ENCODE measurements around the gene SLC19A2. TPM values are rescaled to one million over a fixed set of nuclear protein-coding genes. Genes with fewer than 3 reads are reported as not detected.
A peak's percentile ranks its signal among the peaks of the same experiment; 100 is the strongest.

The SLC19A2 gene
- total RNA-seq, 1 experiment from 2014 or later, result 10.1 TPM

- Histone ChIP-seq H3K79me2 (ENCODE audit: insufficient read depth, low read length) (no peaks in the 10 kb centered on the region), H2AFZ (ENCODE audit: low read depth, low read length, poor library complexity, severe bottlenecking) (peak overlapping the region; percentile 22), H3K4me3 (replicated peaks in 1 of 2; ENCODE audit: low read depth in 1 of 2, low read length in 2 of 2) (no peak overlapping the region), H3K27me3 (ENCODE audit: insufficient read depth, low read length) (no peaks in the 10 kb centered on the region), H3K9me2 (ENCODE audit: insufficient read depth) (0 out of 2 replicates have a peak, but pooled peaks cover 2% of the 10 kb centered on the region), H3K9me3 (ENCODE audit: control insufficient read depth in 1 of 2, insufficient read depth in 1 of 2, low read depth in 1 of 2, low read length in 2 of 2) (no peaks in the 10 kb centered on the region), H3K4me1 (ENCODE audit: control insufficient read depth in 1 of 2, insufficient read depth in 2 of 2, low read length in 2 of 2) (peaks cover 0 to 9% of the 10 kb centered on the region in 2 experiments; a peak in 2 of 4 replicates), H3K9ac (ENCODE audit: low read length) (no peak overlapping the region), H3K27ac (ENCODE audit: low read depth, low read length) (no peak overlapping the region), H4K20me1 (ENCODE audit: insufficient read depth) (no peaks in the 10 kb centered on the region), H3K4me2 (ENCODE audit: low read length) (no peak overlapping the region), H3K36me3 (ENCODE audit: control insufficient read depth in 1 of 2, insufficient read depth in 2 of 2, low read length in 2 of 2) (no peaks in the 10 kb centered on the region)
- ChIA-PET POLR2A (no interaction called here), RAD21 (ENCODE audit: low non-redundant PET in 1 of 2, low total read pairs in 2 of 2, uncharacterized antibody in 2 of 2, unreplicated experiment in 2 of 2) (no interaction called here), CTCF (no interaction called here)
- DNase-seq (ENCODE audit: low read depth, low spot score) (no peak), ATAC-seq (no peak)
- no peak for TF ChIP-seq TCF7L2 (IDR thresholded peaks at IDR 0.05; ENCODE audit: borderline replicate concordance, extremely low read depth, insufficient read depth, insufficient read length)
- TF ChIP-seq EZH2 (IDR thresholded peaks at IDR 0.05), result no peak
- TF ChIP-seq POLR2A (IDR thresholded peaks at IDR 0.05; ENCODE audit: borderline replicate concordance, extremely low read depth, insufficient read depth, insufficient read length), result no peak
- no peak for TF ChIP-seq ZNF274 (IDR thresholded peaks at IDR 0.05; ENCODE audit: low read depth, low read length)
- TF ChIP-seq JUND (IDR thresholded peaks at IDR 0.05), result no peak
- TF ChIP-seq SP1 (IDR thresholded peaks at IDR 0.05; ENCODE audit: low read depth), result no peak
- TF ChIP-seq CEBPB (IDR thresholded peaks at IDR 0.05; ENCODE audit: low read depth), result no peak
- no peak for TF ChIP-seq ZFX (IDR thresholded peaks at IDR 0.05)
- no peak for TF ChIP-seq EZH2phosphoT487 (IDR thresholded peaks at IDR 0.05; ENCODE audit: borderline replicate concordance)
- no peak for TF ChIP-seq POLR2AphosphoS5 (IDR thresholded peaks at IDR 0.05; ENCODE audit: low read depth, low read length)
- TF ChIP-seq, protein P1, sequence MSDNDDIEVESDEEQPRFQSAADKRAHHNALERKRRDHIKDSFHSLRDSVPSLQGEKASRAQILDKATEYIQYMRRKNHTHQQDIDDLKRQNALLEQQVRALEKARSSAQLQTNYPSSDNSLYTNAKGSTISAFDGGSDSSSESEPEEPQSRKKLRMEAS (IDR thresholded peaks at IDR 0.05), result no peak
- no peak for TF ChIP-seq ELF1 (IDR thresholded peaks at IDR 0.05; ENCODE audit: borderline replicate concordance, low read depth)
- no TSS peak for BruUV-seq (replicated peaks)
- intact Hi-C loops (cut with micrococcal nuclease), result no loop called here
Observed at GRCh38 chr1:169513208-169513607, 27.5 kb upstream of the SLC19A2 start.
